Activated CD4-positive, alpha-beta T cell treated with anti-CD3 and anti-CD28 coated beads for 4 hours (primary cell): ENCODE results near the gene ZFP36L2.

Source experiments
- DNase-seq, 2 donors: peaks; one replicate each; pipeline ENCODE4 v3.0.0-alpha.2; 2020

Gene ZFP36L2

GRCh38 chr2:43222475-43223309 is 3.7 kb downstream of the ZFP36L2 start:
- DNase-seq = no peak

- DNase-seq = peak in 1 of 2 donors; percentile 29
These were observed 4.5 kb downstream of the ZFP36L2 start for GRCh38 chr2:43221763-43222474.

GRCh38 chr2:43221124-43221762 is 5.2 kb downstream of the ZFP36L2 start:
- peak in 1 of 2 donors; percentile 26 for DNase-seq

GRCh38 chr2:43220760-43221123 is 5.7 kb downstream of the ZFP36L2 start:
- DNase-seq = no peak

- DNase-seq = peak in 1 of 2 donors; percentile 36
These were observed 6.1 kb downstream of the ZFP36L2 start for GRCh38 chr2:43220229-43220751.

- peak; percentile 58 to 67 for DNase-seq
These were observed 6.8 kb downstream of the ZFP36L2 start for GRCh38 chr2:43219383-43220228.

GRCh38 chr2:43218702-43219382 is 7.6 kb downstream of the ZFP36L2 start:
- peak; percentile 72 to 82 for DNase-seq

- DNase-seq = peak in 1 of 2 donors; percentile 37
These were observed 8.2 kb downstream of the ZFP36L2 start for GRCh38 chr2:43218155-43218701.

- DNase-seq = no peak
These were observed 8.9 kb downstream of the ZFP36L2 start for GRCh38 chr2:43217228-43218154.

GRCh38 chr2:43216629-43217028 is 9.8 kb downstream of the ZFP36L2 start:
- DNase-seq = no peak

GRCh38 chr2:43215673-43216255 is 10.6 kb downstream of the ZFP36L2 start:
- DNase-seq = no peak

- no peak for DNase-seq
These were observed 12.2 kb downstream of the ZFP36L2 start for GRCh38 chr2:43214253-43214652.

GRCh38 chr2:43212931-43213330 is 13.5 kb downstream of the ZFP36L2 start:
- DNase-seq = no peak

GRCh38 chr2:43212216-43212835 is 14.1 kb downstream of the ZFP36L2 start:
- no peak for DNase-seq

- DNase-seq = peak; percentile 55 to 58
These were observed 15.7 kb downstream of the ZFP36L2 start for GRCh38 chr2:43210467-43211303.

- DNase-seq = no peak
These were observed 16.3 kb downstream of the ZFP36L2 start for GRCh38 chr2:43210125-43210466.

- DNase-seq = no peak
These were observed 17.1 kb downstream of the ZFP36L2 start for GRCh38 chr2:43209204-43209717.

- DNase-seq = no peak
These were observed 18.7 kb downstream of the ZFP36L2 start for GRCh38 chr2:43207553-43208300.
